HG03039 (cell line): ENCODE measurements around the gene TMEM140.
"Not testable (repeated sequence)": the region's sequence is repeated elsewhere in the genome, so short reads cannot be mapped to it uniquely, and the experiment has no call there.

ENCODE experiments used
- ATAC-seq: cut with Tn5 transposase; IDR thresholded peaks from one replicate; pipeline ENCODE4 v1.9.1; 2021; ENCODE audit warnings: mild to moderate bottlenecking, moderate library complexity; ENCODE audit not compliant: unreplicated experiment

TMEM140 gene

DNA sequence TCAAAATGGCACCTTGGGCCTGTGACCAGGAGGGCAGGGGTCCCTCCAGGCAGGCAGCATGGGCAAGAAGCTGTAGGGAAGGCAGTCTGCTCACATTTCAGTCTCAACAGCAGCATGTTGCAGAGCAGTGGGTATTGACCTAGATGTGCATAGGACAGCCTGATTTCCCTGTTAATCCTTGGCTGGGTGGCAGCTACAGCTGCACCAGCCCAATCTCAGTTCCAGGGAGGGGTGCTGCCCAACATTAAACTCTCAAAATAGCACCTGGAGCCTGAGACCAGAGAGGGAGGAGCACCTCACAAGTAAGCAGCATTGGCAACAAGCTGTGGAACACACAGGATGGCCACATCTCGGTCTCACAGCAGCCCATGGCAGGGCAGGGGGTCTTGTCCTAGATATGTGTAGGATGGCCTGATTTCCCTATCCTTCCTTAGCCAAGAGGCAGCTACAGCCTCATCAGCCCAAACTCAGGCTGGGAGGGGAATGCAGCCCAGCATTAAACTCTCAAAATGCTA is 10.3 kb downstream of the TMEM140 start:
- no peak for ATAC-seq

DNA sequence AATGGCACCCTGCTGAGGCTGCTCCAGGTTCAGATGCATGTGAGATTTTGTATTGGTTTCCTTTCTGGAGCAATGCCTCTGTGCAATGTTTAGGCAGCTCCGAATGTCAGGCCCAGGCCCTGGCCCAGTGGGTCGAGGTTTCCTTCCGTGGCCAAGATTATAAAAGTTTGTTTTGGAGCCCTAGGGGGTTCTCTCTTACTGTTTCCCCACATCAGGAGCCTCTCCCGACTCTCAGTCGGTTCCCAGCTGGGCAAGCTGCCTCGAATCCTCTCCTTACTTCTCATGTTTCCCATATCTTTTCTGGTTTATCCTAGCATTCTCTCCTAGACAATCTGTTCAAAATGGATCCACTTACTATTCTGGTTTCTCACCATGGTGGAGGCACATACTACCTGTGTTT is 11.0 kb downstream of the TMEM140 start:
- no peak for ATAC-seq

DNA sequence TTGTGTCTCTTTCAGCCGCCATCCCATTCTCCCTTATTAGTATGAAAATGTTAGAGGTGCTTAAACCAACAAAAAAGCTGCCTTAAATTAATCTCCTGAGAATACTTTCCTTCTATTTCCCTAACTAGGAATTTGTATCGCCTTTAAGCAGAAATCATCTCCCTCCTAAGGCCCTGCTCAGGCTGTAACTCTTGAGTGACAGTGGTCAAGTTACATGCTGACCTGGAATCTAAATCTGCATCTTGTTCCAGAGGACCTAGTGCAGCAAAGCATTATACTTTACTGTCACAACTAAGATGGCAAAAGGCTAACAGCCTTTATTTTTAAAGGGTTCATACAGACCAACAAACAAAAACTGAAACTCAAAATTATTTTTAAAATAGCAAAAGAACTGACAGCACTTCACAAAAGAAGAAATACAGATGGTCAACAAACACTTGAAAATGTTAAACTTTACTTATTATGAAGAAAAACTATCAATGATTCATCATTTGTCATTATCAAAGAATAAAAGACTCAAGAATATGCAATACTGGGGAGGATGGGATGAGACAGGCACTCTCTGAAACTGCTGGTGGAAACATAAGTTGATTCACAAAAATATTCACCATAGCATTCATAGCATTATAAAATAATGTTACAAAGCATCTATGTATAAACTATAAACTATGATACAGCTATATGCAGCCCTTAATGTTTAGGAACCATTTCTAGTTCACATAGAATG is 11.7 kb downstream of the TMEM140 start:
- no peak for ATAC-seq

DNA sequence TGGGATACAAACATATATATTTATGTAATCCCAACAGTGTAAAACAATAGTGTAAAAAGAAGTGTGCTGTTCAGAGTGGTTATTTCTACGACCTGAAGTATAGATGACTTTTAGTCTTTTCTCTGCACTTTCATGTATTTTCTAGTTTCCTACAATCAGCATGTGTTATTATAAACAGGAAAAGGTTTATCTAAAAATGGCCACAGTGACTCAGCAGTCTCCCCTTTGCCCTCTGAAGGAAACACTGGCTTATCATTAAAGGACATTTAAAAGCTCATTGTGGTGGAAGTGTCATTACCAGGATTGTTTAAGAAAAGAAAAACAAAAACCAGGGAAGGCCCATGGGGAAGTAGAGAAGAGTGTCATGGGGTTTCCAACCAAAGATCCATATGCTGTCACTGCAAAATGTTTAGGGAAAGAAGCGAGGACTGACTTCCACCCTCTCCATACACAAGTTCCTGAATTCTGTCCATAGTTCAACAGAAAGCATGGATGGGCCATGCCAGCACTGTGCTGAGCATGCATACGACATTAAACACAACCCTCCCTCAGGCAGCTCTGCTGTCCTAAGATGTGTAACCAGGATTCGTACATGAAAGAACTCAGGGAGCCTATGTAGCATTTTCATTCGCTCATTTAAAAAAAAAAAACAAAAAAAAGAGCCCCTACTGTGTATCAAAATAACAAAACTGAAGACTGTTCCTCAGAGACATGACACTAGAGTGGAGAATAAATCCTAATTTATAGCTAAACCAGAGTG is 12.4 kb downstream of the TMEM140 start:
- no peak for ATAC-seq

DNA sequence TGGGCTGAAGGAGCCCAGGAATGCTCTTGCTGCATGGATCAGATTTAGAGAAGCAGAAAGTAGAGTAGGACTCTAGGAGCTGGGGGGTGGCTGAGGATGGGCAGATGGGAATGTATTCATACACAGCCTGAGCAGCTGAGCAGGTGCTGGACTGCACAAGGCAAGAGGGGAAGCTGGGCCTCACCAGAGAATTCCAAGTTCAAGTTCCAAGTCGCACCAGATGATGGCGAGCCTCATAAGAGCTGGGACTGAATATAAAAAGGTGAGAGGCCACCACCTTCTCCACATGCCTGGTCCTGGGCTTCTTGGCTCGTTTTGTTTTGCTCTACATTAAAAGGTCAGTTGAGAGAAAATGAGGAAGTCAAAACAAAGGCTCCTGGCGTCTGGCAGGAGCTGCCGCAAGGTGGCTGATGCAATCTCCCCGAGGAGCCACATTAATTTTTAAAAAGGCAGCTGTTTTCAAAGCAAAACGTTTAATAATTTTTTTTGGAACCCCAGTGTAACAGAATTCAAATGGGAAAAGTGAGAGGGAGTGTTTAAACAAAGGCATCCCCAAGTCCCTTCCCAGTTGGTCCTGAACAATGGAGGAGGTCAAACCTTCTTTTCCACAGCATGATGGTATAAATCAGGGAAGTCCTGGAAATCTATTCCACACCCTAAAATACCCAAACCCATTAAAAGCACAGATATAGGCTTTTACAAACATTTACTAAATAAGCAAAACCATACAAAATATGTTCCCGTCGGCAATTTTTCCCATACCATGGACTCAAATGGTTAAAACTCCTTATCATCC is 13.2 kb downstream of the TMEM140 start:
- no peak for ATAC-seq

DNA sequence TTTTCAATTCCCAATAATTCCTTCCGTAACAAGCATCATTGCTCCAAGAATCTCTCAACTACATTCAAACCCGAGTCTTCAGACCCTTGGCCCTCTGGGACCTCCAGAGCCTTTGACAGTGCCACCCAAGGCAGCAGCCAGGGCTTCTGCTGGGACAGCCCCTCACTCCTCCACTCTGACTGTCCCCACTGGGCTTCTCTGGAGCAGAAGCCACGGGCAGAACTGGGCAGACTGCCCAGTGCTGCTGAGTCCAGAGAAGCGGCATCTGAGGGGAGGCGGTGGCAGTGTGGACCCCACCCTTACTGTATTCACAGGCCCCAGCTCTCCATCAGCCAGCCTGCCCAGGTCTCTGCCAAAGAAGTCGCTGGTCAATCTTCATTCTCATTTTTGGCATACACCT is 13.8 kb downstream of the TMEM140 start:
- no peak for ATAC-seq

DNA sequence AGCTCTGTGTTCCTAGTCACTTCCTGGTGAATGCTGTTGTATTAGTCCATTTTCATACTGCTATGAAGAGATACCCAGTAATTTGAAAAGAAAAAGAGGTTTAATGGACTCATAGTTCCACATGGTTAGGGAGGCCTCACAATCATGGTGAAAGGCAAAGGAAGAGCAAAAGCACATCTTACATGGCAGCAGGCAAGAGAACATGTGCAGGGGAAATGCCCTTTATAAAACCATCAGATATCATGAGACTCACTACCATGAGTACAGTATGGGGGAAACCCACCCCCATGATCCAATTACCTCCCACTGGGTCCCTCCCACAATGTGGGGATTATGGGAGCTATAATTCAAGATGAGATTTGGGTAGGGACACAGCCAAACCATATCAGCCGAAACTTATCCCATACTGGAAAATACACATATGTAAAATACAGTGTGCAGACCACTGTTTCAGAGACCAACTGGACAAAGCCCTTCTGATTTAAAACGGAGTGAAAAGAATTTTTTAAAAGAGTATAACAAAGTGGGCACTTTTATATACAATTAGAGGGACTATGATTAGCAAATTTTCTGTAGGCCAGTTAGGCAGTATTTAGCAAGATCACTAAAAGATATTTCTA is 14.6 kb downstream of the TMEM140 start:
- no peak for ATAC-seq

DNA sequence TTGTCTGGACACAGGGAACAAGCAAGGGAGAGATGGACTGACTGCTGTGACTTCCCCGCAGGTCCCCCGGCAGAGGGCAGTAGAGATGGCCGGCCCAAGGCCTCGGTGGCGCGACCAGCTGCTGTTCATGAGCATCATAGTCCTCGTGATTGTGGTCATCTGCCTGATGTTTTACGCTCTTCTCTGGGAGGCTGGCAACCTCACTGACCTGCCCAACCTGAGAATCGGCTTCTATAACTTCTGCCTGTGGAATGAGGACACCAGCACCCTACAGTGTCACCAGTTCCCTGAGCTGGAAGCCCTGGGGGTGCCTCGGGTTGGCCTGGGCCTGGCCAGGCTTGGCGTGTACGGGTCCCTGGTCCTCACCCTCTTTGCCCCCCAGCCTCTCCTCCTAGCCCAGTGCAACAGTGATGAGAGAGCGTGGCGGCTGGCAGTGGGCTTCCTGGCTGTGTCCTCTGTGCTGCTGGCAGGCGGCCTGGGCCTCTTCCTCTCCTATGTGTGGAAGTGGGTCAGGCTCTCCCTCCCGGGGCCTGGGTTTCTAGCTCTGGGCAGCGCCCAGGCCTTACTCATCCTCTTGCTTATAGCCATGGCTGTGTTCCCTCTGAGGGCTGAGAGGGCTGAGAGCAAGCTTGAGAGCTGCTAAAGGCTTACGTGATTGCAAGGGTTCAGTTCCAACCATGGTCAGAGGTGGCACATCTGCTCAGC is 16.6 kb downstream of the TMEM140 start:
- no peak for ATAC-seq

DNA sequence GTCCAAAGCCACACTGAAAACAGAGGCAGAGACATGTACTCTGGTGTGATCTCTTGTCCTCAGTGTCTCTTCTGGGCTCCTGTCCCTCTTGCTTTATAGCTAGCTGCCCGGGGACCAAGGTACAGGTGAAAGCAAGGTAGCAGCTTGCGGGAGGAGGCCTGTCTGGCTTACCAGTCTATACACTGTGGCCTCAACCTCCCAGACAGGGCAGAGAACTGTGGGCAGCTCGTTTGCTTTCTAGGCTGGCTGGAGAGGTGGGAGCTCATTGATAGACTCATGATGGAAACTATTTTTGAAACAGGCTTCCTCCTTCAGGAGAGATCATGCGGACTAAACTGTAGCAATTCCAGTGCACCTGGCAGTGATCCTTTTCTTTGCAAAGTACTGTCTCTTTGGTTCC is 18.0 kb downstream of the TMEM140 start:
- no peak for ATAC-seq

DNA sequence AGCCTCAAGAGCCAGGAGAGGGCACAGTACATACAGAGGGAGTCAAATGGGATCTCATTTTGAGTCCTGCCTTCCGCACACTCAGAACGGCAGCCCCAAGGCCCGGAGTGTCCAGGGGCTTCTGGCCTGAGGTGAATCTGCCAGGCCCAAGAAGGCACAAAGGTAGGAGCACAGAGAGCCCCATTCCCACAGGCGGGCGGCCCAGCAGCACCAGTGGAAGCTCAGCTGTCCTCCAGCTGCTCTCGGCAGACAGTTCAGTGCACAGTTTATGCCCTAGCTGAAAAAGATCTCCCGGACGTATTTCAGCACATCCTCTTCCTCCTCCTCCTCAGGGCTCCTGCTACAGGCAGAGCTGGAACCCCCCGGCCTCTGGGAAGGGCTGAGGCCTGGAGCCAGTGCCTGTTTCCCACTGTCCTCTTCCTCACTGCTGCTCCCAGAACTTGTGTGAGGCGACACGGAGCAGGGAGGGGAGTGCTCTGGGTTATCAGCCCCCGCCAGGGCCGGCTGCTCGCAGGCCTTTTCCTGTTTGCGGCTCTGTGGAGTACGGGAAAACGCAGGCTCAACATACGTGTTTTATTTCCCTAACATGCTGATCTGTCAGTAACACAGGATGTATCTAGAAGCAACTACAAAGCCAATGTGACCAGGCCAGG is 18.6 kb downstream of the TMEM140 start:
- ATAC-seq: no peak

DNA sequence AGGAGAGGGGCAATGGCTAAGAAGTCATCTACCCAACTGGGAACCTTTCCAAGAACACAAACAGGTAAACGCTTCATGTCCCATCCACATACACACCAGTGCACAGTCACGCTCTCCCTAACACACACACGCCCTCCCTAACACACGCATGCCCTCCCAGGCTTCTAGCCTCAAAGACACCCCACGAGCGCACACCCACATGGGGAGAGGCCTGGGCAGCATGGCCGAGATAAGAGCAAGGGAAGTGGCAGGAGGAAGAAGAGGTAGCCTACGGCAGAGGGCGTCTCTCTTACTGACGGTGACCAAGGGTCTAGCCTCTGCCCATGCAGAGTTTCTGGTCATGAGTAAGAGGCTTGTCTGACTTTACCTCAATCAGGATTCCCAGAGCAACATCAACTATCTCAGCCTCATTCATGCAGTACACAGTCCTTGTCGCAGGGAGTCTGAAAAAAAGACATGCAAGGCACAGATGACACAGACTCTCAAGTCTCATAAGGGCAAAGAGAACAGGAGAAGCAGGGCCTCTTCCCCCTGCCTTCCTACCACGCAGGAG is 19.6 kb downstream of the TMEM140 start:
- no peak for ATAC-seq

DNA sequence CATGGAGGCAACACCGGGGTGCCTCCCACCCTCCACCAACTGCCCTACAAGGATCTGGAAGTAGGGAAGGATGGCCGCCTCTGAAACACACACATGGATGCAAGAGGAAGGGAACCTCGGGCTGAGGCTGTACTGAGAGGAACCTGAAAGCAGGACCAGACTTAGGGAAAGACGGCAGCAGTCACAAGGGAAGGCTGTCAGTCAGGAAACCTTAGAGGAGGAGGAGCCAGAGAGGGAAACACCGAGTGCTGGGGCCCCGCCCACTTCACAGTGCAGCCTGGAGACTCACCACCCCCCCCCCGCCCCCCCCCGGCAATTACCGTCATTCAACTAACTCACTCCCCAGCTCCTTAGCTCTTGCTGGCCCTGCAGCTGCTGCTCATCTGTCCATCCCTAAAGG is 20.1 kb downstream of the TMEM140 start:
- no peak for ATAC-seq

DNA sequence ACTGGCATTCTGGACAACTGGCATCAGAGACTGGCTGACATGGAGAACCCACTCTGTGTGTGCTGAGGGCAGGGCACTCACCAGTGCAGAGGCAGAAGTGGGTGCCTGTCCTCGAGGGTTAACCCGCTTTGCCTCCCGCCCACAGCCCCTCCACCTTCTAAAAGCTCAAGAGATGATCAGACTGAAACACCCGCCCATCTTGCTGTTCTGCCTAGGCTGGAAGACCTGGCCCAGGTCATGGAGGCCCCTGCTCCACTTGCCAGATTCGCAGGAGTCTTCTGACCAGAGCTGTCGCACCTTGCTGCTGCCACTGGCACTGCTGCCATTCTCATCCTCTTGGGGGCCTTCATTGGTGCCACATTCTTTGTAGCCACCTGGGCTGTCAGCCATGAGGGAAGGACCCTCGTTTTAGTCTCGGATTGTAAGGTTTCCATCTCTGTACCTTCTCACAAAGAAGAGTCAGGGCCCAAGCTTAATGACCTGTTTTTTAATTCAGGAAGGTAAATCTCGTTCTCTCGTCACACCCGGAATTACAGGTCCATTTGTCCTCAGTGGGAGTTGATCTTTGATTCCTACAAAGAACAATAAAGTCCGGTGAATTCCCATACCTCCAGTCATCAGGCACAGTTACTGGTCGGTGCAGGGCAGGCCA is 20.7 kb downstream of the TMEM140 start:
- ATAC-seq: no peak

DNA sequence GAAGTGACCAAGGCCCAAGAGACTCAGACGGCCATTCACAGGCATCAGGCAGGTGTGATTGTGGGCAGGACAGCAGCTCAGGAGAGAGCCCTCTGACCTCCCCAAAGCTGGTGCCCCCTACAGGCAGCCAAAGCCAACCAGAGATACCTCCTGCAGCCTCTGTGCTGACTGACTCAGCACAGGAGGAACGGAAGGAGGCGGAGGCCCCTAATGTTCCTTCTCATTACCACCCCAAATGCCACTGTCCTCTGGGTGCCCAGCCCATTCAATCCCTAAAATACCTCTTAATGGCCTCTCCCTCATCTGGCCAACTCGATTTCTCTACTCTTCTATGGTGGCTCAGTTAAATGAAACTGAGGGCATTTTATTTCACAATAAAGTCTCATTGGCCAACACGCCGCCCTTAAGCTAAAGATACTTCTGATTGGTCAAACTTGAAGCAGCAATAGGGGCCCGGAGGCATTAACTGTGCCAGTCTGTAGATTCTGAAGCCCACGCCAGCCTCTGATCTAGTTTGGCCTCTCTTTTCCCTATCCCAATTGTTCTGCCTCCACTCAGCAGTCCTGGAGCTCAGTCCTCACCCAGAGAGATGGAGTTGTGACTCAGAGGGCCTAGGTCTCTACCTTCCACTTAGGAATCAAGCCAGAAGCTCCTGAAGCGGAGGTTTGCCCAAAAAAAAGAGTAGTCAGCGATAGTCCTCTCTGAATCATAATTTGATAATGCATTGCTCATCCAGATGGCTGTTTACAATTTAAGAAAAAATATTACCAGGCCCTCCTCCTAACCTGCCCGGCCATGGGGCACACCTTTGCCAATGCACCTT is 21.5 kb downstream of the TMEM140 start:
- ATAC-seq: peak; percentile 32

DNA sequence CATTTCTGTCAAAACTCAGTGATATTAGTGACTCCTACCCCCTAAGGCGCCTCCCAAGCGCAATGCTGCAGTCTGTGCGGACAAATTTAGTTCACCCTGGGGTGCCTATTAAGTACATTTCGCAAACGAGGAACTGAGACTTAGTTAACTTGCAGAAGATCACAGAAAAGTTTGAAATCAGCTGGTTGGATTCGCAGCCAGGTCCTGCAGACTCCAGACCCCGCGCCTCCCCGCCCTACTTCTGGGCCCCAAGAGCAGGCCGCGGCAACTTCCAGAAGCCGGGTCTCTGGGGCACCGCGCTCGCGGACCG is 22.0 kb downstream of the TMEM140 start:
- no peak for ATAC-seq

DNA sequence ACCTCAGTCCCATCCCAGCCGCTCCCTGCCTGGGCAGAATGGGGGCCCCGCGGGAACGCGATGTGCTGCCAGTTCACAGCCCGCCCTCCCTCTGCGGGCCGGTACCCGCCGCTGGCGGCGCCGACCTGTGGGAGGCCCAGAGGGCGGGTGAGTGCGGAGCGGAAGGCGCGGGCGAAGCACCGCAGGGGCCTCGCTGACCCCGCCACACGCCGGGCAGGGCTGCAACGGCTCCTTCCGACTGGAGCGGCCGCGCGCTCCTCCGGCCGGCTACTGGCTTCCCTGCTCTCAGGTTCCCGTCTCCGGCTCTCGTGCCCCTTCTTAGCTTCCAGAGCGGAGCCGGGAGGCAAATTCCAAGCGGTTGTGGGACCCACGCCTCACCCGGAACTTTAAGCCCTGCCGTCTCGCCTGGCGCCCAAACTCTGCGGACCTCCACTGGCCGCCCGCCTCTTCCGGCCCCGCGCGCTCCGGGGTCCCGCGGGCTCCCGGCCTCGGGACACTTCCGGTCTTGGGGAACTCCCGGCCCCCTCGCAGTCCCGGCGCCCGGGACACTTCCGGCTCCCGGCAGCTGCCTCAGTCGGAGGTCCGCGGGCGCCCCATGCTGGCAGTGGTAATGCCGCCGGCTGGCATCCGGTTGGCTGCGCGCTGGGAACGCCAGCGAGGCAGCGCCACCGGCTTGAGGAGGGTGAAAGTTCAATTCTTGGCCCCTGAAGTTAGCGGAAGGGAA is 22.6 kb downstream of the TMEM140 start, which contains the start of gene CYREN:
Gene CYREN (minus strand): TSS at position 434 of the 724 bp plus-strand sequence. CDS start 1,785 bp downstream, outside the sequence.
- ATAC-seq: peak; percentile 79

DNA sequence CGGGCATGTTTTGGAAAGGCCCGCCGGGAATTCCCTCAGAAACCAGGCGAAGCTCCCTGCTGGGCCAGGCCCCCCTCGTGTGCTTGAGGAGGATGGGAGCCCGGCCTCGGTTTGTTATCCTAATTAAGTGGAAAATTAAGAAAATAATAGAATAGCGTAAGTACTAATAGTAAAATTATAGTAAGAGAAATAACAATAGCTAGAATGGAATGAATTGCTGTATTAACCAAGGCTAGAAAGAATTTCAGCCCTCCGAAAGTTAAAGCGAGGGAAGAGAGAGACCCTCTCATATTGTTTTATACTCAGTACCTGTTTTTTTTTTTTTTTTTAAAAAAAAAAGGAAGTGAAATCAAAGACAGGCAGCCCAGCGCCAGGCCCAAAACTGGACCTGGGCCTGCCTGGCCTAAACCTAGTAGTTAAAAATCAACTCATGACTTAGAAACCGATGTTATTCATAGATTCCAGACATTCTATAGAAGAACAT is 23.2 kb downstream of the TMEM140 start:
- not testable (repeated sequence) for ATAC-seq
